Measurements from ENCODE around the gene CHRNA3.

Gene CHRNA3

DNA sequence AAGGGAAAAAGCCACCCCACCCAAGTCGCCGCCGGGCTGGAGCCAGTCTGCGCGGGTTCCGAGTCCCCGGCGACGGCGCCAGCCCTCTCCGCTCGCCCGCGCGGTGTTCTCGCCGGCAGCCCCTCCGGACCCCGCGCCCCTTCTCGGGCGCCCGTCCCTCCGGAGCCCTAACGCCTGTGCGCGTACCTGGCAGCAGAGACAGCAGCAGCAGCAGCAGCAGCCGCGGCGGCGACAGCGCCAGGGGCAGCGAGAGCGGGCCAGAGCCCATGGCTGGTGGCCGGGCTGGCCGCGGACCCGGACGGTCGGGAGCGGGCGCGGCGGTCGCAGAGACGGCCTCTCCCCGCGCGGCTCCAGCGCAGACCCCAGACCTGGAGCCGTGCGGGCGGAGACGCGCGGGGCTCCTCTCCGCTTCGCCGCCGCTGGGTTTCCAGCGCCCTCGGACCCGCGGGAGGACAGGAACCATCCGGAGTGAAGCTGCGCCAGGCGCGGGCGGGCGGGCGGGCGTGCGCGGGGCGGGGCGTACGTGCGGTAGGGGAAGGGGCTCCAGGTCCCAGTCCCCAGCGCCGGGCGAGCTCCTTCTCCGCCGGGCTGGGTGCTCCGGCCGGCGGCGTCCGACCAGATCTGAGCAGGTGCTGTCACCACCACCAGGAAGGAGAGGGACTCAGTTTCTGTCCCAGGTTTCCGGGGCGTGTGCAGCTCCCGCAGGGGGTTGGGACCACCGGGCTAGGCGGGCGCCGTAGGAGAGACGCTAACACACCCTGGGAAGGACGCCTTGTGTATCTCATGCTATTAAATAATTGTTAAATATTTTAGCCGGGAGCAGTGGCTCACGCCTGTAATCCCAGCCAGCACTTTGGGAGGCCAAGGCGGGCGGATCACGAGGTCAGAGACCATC is at the start of gene CHRNA3:
CHRNA3 (minus strand) TSS at position 470 of the 895 bp plus-strand sequence; CDS start at position 268, 202 bp downstream.
- H3K4me3 ChIP-seq (ENCODE audit: low read depth, low read length) = no peak within 1 kb of the TSS
- TF ChIP-seq, protein P1, sequence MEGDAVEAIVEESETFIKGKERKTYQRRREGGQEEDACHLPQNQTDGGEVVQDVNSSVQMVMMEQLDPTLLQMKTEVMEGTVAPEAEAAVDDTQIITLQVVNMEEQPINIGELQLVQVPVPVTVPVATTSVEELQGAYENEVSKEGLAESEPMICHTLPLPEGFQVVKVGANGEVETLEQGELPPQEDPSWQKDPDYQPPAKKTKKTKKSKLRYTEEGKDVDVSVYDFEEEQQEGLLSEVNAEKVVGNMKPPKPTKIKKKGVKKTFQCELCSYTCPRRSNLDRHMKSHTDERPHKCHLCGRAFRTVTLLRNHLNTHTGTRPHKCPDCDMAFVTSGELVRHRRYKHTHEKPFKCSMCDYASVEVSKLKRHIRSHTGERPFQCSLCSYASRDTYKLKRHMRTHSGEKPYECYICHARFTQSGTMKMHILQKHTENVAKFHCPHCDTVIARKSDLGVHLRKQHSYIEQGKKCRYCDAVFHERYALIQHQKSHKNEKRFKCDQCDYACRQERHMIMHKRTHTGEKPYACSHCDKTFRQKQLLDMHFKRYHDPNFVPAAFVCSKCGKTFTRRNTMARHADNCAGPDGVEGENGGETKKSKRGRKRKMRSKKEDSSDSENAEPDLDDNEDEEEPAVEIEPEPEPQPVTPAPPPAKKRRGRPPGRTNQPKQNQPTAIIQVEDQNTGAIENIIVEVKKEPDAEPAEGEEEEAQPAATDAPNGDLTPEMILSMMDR (IDR thresholded peaks at IDR 0.05; ENCODE audit: borderline replicate concordance, insufficient read depth, low read depth, low read length) = no peak

DNA sequence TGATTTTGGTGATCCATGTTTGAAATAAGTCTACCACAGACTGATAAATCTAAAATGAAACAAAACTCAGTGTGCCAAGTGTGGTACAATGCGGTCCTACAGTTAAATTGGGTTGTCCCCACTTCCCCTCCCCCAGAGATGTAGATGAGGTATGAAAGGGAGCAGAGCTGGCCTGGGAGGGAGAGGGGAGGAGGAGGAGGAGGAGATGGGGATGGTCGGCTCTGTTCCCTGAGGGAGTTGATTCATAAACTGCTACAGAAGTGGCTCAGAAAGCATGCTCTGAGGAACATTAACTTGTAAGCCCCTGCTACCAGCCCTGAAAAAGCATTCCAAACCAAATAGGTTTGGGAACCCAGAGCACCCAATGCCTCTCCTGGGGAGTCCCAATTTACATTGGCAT is 48.2 kb upstream of the CHRNA3 start:
- TF ChIP-seq, protein P1 (IDR thresholded peaks at IDR 0.05; ENCODE audit: borderline replicate concordance, insufficient read depth, low read depth, low read length) = no peak
- no peak overlapping the region for H3K4me3 ChIP-seq (ENCODE audit: low read depth, low read length)

DNA sequence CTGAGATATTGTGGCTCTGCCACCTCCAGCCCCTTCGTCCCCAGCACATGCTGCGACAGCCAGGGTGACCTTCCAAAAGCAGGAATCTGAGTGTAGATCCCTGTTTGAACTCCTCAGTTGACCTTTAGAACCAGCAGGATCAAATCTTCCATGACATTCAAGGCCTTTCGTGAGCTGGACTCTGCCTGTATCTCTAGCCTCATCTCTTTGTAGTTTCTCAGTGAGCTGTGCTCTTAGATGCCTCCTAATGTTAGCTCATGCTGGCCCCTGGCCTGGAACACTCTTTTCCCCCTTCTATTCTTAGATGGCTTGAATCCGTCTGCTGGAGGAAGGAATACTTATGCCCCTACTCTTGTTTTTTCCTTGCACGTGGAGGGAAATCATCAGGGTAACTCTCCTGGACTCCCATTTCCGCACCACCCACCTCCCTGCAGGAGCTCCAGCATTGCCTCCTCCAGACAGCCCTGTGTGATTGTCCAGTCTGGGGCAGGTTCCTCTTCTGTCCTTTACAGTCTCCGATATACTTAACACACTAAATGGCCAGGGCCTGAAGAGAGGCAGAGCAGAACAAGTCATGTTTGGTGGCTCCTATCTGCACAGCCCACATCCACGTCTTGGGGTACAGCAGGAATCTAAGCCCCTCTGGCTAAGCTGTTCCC is 46.9 kb upstream of the CHRNA3 start:
- TF ChIP-seq, protein P1 (IDR thresholded peaks at IDR 0.05; ENCODE audit: borderline replicate concordance, insufficient read depth, low read depth, low read length) = no peak
- no peak overlapping the region for H3K4me3 ChIP-seq (ENCODE audit: low read depth, low read length)

DNA sequence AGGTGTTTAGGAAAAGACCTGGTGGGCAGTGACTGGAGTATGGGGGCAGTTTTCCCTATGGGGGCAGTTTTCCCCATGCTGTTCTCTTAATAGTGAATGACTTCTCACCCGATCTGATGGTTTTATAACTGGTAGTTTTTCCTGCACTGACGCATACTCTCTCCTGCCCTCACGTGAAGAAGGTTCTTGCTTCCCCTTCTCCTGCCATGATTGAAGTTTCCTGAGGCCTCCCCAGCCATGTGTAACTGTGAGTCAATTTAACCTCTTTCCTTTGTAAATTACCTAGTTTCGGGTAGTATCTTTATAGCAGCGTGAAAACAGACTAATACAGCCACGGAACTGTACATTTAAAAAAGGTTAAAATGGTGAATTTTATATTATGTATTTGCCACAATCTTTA is 45.2 kb upstream of the CHRNA3 start:
- H3K4me3 ChIP-seq (ENCODE audit: low read depth, low read length) = no peak overlapping the region
- TF ChIP-seq, protein P1 (IDR thresholded peaks at IDR 0.05; ENCODE audit: borderline replicate concordance, insufficient read depth, low read depth, low read length) = no peak

DNA sequence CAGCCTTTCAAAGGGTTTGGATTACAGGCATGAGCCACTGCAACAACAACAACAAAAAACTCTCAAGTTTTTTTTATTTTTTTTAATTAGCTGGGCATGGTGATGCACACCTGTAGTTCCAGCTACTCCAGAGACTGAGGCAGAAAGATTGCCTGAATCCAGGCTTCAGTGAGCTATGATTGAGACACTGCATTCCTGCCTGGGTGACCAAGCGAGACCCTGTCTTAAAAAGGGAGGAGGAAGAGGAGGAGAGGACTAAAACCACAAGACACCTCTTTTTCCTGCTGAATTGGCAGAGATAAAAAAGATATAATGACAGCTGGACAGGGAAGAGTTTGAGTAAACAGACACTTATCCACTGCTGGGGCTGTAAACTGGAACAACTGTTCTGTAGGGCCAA is 42.9 kb upstream of the CHRNA3 start:
- TF ChIP-seq, protein P1 (IDR thresholded peaks at IDR 0.05; ENCODE audit: borderline replicate concordance, insufficient read depth, low read depth, low read length) = no peak
- no peak overlapping the region for H3K4me3 ChIP-seq (ENCODE audit: low read depth, low read length)

DNA sequence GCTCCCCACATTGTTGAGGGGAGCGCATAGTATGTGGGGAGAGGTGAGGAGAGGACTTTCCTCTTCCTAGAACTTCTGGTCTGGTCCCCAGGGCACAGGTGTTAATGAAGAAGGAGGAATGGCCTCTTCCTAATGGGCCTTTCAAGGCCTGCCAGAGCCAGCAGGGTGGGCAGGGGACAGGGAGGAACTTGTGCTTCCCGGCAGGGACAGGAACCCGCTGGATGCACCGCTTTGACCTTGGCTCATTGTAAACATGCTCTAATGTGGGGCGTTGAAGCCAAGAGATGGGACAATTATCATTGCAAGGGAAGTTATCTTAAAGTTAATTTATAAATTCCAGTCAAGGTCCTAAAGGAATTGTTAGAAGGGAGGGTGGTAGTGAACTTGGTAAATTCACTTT is 41.2 kb upstream of the CHRNA3 start:
- no peak overlapping the region for H3K4me3 ChIP-seq (ENCODE audit: low read depth, low read length)
- TF ChIP-seq, protein P1 (IDR thresholded peaks at IDR 0.05; ENCODE audit: borderline replicate concordance, insufficient read depth, low read depth, low read length) = no peak

Data from GM12875 (cell line).